ENCODE measurements around the gene RASSF5. TPM values are rescaled to one million over a fixed set of nuclear protein-coding genes. Genes with fewer than 3 reads are reported as not detected.

Gene RASSF5
- total and polyA plus RNA-seq, 9 of the 15 experiments (the other 6 are each of a cell fraction or from before 2014, with no cell fraction given), result 6.1 to 41.0 (median 25.2) TPM

DNA sequence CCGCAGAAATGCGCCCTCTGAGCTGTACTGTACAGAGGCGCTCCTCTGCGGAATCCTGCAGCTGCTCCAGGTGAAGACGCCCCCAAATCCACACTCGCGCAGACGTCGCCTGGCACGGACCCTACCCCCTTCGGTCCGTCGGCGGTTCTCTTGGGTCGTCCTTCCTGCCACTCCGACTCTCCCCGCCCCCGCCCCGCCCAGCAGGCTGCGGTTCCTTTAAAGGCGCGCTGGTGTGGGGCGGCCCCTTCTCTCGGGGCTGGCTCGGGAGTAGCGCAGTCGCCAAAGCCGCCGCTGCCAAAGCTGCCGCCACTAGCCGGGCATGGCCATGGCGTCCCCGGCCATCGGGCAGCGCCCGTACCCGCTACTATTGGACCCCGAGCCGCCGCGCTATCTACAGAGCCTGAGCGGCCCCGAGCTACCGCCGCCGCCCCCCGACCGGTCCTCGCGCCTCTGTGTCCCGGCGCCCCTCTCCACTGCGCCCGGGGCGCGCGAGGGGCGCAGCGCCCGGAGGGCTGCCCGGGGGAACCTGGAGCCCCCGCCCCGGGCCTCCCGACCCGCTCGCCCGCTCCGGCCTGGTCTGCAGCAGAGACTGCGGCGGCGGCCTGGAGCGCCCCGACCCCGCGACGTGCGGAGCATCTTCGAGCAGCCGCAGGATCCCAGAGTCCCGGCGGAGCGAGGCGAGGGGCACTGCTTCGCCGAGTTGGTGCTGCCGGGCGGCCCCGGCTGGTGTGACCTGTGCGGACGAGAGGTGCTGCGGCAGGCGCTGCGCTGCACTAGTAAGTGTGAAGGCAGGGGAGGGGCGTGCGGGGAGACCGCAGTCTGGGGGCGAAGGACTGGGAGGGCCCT lies at the start of gene RASSF5 (continued):
- TF ChIP-seq, protein P1, sequence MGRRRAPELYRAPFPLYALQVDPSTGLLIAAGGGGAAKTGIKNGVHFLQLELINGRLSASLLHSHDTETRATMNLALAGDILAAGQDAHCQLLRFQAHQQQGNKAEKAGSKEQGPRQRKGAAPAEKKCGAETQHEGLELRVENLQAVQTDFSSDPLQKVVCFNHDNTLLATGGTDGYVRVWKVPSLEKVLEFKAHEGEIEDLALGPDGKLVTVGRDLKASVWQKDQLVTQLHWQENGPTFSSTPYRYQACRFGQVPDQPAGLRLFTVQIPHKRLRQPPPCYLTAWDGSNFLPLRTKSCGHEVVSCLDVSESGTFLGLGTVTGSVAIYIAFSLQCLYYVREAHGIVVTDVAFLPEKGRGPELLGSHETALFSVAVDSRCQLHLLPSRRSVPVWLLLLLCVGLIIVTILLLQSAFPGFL (CRISPR knock-in tag; IDR thresholded peaks at IDR 0.05), result no peak
- TF ChIP-seq, protein P2, sequence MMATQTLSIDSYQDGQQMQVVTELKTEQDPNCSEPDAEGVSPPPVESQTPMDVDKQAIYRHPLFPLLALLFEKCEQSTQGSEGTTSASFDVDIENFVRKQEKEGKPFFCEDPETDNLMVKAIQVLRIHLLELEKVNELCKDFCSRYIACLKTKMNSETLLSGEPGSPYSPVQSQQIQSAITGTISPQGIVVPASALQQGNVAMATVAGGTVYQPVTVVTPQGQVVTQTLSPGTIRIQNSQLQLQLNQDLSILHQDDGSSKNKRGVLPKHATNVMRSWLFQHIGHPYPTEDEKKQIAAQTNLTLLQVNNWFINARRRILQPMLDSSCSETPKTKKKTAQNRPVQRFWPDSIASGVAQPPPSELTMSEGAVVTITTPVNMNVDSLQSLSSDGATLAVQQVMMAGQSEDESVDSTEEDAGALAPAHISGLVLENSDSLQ (IDR thresholded peaks at IDR 0.05), result peak; percentile 83
- no peak for TF ChIP-seq SMC3 (conservative IDR thresholded peaks at IDR 0.05; ENCODE audit: insufficient read depth, low read depth, low read length)
- TF ChIP-seq POLR3A (IDR thresholded peaks at IDR 0.05; ENCODE audit: borderline replicate concordance, extremely low read depth, insufficient read depth, insufficient read length), result no peak
- no peak for TF ChIP-seq RFX1 (IDR thresholded peaks at IDR 0.05)
- TF ChIP-seq, protein P3, sequence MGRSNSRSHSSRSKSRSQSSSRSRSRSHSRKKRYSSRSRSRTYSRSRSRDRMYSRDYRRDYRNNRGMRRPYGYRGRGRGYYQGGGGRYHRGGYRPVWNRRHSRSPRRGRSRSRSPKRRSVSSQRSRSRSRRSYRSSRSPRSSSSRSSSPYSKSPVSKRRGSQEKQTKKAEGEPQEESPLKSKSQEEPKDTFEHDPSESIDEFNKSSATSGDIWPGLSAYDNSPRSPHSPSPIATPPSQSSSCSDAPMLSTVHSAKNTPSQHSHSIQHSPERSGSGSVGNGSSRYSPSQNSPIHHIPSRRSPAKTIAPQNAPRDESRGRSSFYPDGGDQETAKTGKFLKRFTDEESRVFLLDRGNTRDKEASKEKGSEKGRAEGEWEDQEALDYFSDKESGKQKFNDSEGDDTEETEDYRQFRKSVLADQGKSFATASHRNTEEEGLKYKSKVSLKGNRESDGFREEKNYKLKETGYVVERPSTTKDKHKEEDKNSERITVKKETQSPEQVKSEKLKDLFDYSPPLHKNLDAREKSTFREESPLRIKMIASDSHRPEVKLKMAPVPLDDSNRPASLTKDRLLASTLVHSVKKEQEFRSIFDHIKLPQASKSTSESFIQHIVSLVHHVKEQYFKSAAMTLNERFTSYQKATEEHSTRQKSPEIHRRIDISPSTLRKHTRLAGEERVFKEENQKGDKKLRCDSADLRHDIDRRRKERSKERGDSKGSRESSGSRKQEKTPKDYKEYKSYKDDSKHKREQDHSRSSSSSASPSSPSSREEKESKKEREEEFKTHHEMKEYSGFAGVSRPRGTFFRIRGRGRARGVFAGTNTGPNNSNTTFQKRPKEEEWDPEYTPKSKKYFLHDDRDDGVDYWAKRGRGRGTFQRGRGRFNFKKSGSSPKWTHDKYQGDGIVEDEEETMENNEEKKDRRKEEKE (IDR thresholded peaks at IDR 0.05; ENCODE audit: borderline replicate concordance in 1 of 2, control insufficient read depth in 1 of 2, low read depth in 2 of 2, low read length in 1 of 2), result no peak
- TF ChIP-seq POLR2B (IDR thresholded peaks at IDR 0.05; ENCODE audit: low read depth, partially characterized antibody), result no peak
- TF ChIP-seq, protein P4, sequence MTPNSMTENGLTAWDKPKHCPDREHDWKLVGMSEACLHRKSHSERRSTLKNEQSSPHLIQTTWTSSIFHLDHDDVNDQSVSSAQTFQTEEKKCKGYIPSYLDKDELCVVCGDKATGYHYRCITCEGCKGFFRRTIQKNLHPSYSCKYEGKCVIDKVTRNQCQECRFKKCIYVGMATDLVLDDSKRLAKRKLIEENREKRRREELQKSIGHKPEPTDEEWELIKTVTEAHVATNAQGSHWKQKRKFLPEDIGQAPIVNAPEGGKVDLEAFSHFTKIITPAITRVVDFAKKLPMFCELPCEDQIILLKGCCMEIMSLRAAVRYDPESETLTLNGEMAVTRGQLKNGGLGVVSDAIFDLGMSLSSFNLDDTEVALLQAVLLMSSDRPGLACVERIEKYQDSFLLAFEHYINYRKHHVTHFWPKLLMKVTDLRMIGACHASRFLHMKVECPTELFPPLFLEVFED (CRISPR knock-in tag; conservative IDR thresholded peaks at IDR 0.05), result no peak
- TF ChIP-seq ZNF121 (CRISPR knock-in tag; conservative IDR thresholded peaks at IDR 0.05), result no peak
- TF ChIP-seq, protein P5, sequence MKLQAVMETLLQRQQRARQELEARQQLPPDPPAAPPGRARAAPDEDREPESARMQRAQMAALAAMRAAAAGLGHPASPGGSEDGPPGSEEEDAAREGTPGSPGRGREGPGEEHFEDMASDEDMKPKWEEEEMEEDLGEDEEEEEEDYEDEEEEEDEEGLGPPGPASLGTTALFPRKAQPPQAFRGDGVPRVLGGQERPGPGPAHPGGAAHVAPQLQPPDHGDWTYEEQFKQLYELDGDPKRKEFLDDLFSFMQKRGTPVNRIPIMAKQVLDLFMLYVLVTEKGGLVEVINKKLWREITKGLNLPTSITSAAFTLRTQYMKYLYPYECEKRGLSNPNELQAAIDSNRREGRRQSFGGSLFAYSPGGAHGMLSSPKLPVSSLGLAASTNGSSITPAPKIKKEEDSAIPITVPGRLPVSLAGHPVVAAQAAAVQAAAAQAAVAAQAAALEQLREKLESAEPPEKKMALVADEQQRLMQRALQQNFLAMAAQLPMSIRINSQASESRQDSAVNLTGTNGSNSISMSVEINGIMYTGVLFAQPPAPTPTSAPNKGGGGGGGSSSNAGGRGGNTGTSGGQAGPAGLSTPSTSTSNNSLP (IDR thresholded peaks at IDR 0.05; ENCODE audit: borderline replicate concordance, low read depth, low read length), result no peak
- no peak for TF ChIP-seq ZNF175 (CRISPR knock-in tag; IDR thresholded peaks at IDR 0.05; ENCODE audit: low read depth)
- no peak for TF ChIP-seq ZNF174 (CRISPR knock-in tag; IDR thresholded peaks at IDR 0.05)
- no peak for TF ChIP-seq ZFP30 (CRISPR knock-in tag; IDR thresholded peaks at IDR 0.05; ENCODE audit: borderline replicate concordance)
- TF ChIP-seq SMAD2 (IDR thresholded peaks at IDR 0.05; ENCODE audit: low read depth, low read length), result no peak
- no peak for TF ChIP-seq ATF7 (IDR thresholded peaks at IDR 0.05)

Data from K562 (cell line).